Stimulated activated memory B cell treated with anti-CD40 and anti-IgM and Interleukin-4, amounts not matched to agents 10 μg/mL and 1 μg/mL and 100 μg/mL, for 72 hours (primary cell): ENCODE results near the gene SMTNL1.

ENCODE experiments used
- ATAC-seq: fragments of 150-1000 bp; cut with Tn5 transposase; 2 replicates; pipeline ENCODE4 v1.10.0; 2021
- H3K27ac Mint-ChIP-seq: one replicate; pipeline ENCODE4 v1.8.0; 2022; ENCODE audit warnings: mild to moderate bottlenecking, mixed read lengths
- H3K27me3 Mint-ChIP-seq: one replicate; pipeline ENCODE4 v1.8.0; 2022; ENCODE audit warnings: mixed read lengths
- H3K36me3 Mint-ChIP-seq: one replicate; pipeline ENCODE4 v1.8.0; 2022; ENCODE audit warnings: mixed read lengths
- H3K4me1 Mint-ChIP-seq: one replicate; pipeline ENCODE4 v1.8.0; 2022; ENCODE audit warnings: mixed read lengths
- H3K4me3 Mint-ChIP-seq: one replicate; pipeline ENCODE4 v1.8.0; 2022; ENCODE audit warnings: mild to moderate bottlenecking, moderate library complexity, mixed read lengths
- H3K9me3 Mint-ChIP-seq: one replicate; pipeline ENCODE4 v1.8.0; 2022; ENCODE audit warnings: mixed read lengths

The SMTNL1 gene

GRCh38 chr11:57501953-57502352, 35.4 kb upstream of the SMTNL1 start:
- H3K4me1 Mint-ChIP-seq = no peaks in the 10 kb centered on the region
- H3K36me3 Mint-ChIP-seq = no peaks in the 10 kb centered on the region
- no peaks in the 10 kb centered on the region for H3K9me3 Mint-ChIP-seq
- H3K4me3 Mint-ChIP-seq = no peak overlapping the region
- H3K27me3 Mint-ChIP-seq = no peaks in the 10 kb centered on the region
- no peak overlapping the region for H3K27ac Mint-ChIP-seq
- no peak for ATAC-seq

GRCh38 chr11:57502376-57502775, 35.0 kb upstream of the SMTNL1 start:
- ATAC-seq = no peak
- Mint-ChIP-seq H3K36me3 (no peaks in the 10 kb centered on the region), H3K4me1 (no peaks in the 10 kb centered on the region), H3K4me3 (no peak overlapping the region), H3K27me3 (no peaks in the 10 kb centered on the region), H3K27ac (no peak overlapping the region), H3K9me3 (no peaks in the 10 kb centered on the region)

GRCh38 chr11:57502870-57503269, 34.5 kb upstream of the SMTNL1 start:
- Mint-ChIP-seq H3K36me3 (no peaks in the 10 kb centered on the region), H3K4me3 (no peak overlapping the region), H3K4me1 (no peaks in the 10 kb centered on the region), H3K9me3 (no peaks in the 10 kb centered on the region), H3K27me3 (no peaks in the 10 kb centered on the region), H3K27ac (no peak overlapping the region)
- ATAC-seq = no peak

GRCh38 chr11:57504511-57504910, 32.9 kb upstream of the SMTNL1 start:
- Mint-ChIP-seq H3K27ac (no peak overlapping the region), H3K9me3 (no peaks in the 10 kb centered on the region), H3K4me1 (no peaks in the 10 kb centered on the region), H3K27me3 (no peaks in the 10 kb centered on the region), H3K4me3 (no peak overlapping the region), H3K36me3 (no peaks in the 10 kb centered on the region)
- ATAC-seq = no peak

- Mint-ChIP-seq H3K9me3 (no peaks in the 10 kb centered on the region), H3K27ac (no peak overlapping the region), H3K27me3 (no peaks in the 10 kb centered on the region), H3K36me3 (no peaks in the 10 kb centered on the region), H3K4me1 (peaks cover under 1% of the 10 kb centered on the region), H3K4me3 (no peak overlapping the region)
- no peak for ATAC-seq
Measured at GRCh38 chr11:57506522-57506921, 30.9 kb upstream of the SMTNL1 start.

- Mint-ChIP-seq H3K9me3 (no peaks in the 10 kb centered on the region), H3K27me3 (no peaks in the 10 kb centered on the region), H3K4me3 (no peak overlapping the region), H3K36me3 (no peaks in the 10 kb centered on the region), H3K4me1 (peaks cover 21% of the 10 kb centered on the region), H3K27ac (no peak overlapping the region)
- ATAC-seq = no peak
Measured at GRCh38 chr11:57508341-57509170, 28.8 kb upstream of the SMTNL1 start.

GRCh38 chr11:57511741-57512430, 25.5 kb upstream of the SMTNL1 start:
- H3K4me3 Mint-ChIP-seq = no peak overlapping the region

GRCh38 chr11:57512646-57513451, 24.5 kb upstream of the SMTNL1 start:
- no peak for ATAC-seq
- Mint-ChIP-seq H3K9me3 (no peaks in the 10 kb centered on the region), H3K4me3 (no peak overlapping the region), H3K27me3 (no peaks in the 10 kb centered on the region), H3K36me3 (no peaks in the 10 kb centered on the region), H3K27ac (peak overlapping the region; percentile 65), H3K4me1 (peaks cover 43% of the 10 kb centered on the region)

More at GRCh38 chr11:57511741-57512430, 25.5 kb upstream of the SMTNL1 start:
- Mint-ChIP-seq H3K27ac (peak overlapping the region; percentile 65), H3K27me3 (no peaks in the 10 kb centered on the region), H3K36me3 (no peaks in the 10 kb centered on the region), H3K4me1 (peaks cover 43% of the 10 kb centered on the region), H3K9me3 (no peaks in the 10 kb centered on the region)
- no peak for ATAC-seq

GRCh38 chr11:57513452-57513795, 24.0 kb upstream of the SMTNL1 start:
- no peaks in the 10 kb centered on the region for H3K27me3 Mint-ChIP-seq
- H3K27ac Mint-ChIP-seq = no peak overlapping the region
- no peak for ATAC-seq
- peaks cover 43% of the 10 kb centered on the region for H3K4me1 Mint-ChIP-seq
- H3K36me3 Mint-ChIP-seq = no peaks in the 10 kb centered on the region
- no peak overlapping the region for H3K4me3 Mint-ChIP-seq
- H3K9me3 Mint-ChIP-seq = no peaks in the 10 kb centered on the region

GRCh38 chr11:57513911-57514537, 23.4 kb upstream of the SMTNL1 start:
- Mint-ChIP-seq H3K4me3 (peak overlapping the region; percentile 100), H3K36me3 (no peaks in the 10 kb centered on the region), H3K27ac (peak overlapping the region; percentile 82), H3K4me1 (peaks cover 49% of the 10 kb centered on the region), H3K27me3 (no peaks in the 10 kb centered on the region), H3K9me3 (no peaks in the 10 kb centered on the region)
- peak; percentile 49 for ATAC-seq

GRCh38 chr11:57514538-57515331, 22.7 kb upstream of the SMTNL1 start:
- peaks cover 49% of the 10 kb centered on the region for H3K4me1 Mint-ChIP-seq

GRCh38 chr11:57515332-57516060, 21.9 kb upstream of the SMTNL1 start, which contains the start of gene SLC43A1:
Gene SLC43A1, minus strand, starts transcription at chr11:57515702. Its CDS starts 1,591 bp downstream, at chr11:57514111.
- Mint-ChIP-seq H3K4me1 (peaks cover 49% of the 10 kb centered on the region), H3K27ac (peak within 1 kb of the TSS; percentile 82), H3K36me3 (no peaks in the 10 kb centered on the region), H3K4me3 (peak within 1 kb of the TSS; percentile 100), H3K27me3 (no peaks in the 10 kb centered on the region), H3K9me3 (no peaks in the 10 kb centered on the region)
- ATAC-seq = peak; percentile 44

More at GRCh38 chr11:57514538-57515331, 22.7 kb upstream of the SMTNL1 start:
- Mint-ChIP-seq H3K27ac (peak overlapping the region; percentile 82), H3K36me3 (no peaks in the 10 kb centered on the region), H3K9me3 (no peaks in the 10 kb centered on the region), H3K27me3 (no peaks in the 10 kb centered on the region), H3K4me3 (peak overlapping the region; percentile 100)
- peak; percentile 61 for ATAC-seq

- H3K9me3 Mint-ChIP-seq = no peaks in the 10 kb centered on the region
- no peak for ATAC-seq
- H3K36me3 Mint-ChIP-seq = no peaks in the 10 kb centered on the region
- H3K27me3 Mint-ChIP-seq = no peaks in the 10 kb centered on the region
- peaks cover 49% of the 10 kb centered on the region for H3K4me1 Mint-ChIP-seq
- H3K27ac Mint-ChIP-seq = peak overlapping the region; percentile 82
- H3K4me3 Mint-ChIP-seq = peak overlapping the region; percentile 100
Measured at GRCh38 chr11:57516061-57516443, 21.3 kb upstream of the SMTNL1 start.

- no peaks in the 10 kb centered on the region for H3K9me3 Mint-ChIP-seq
- H3K27ac Mint-ChIP-seq = no peak overlapping the region
- no peak overlapping the region for H3K4me3 Mint-ChIP-seq
- ATAC-seq = no peak
- peaks cover 7% of the 10 kb centered on the region for H3K4me1 Mint-ChIP-seq
- H3K27me3 Mint-ChIP-seq = no peaks in the 10 kb centered on the region
- H3K36me3 Mint-ChIP-seq = peaks cover 6% of the 10 kb centered on the region
Measured at GRCh38 chr11:57521116-57521515, 16.3 kb upstream of the SMTNL1 start.
